Chondrocyte (in vitro differentiated cells): Measurements from ENCODE around the gene KCTD19. TPM values are rescaled to one million over a fixed set of nuclear protein-coding genes. Genes with fewer than 3 reads are reported as not detected.

Source experiments
- DNase-seq: peaks from one replicate; pipeline ENCODE4 v3.0.0; 2021; ENCODE audit warnings: mixed read lengths, low spot score
- H3K27ac Mint-ChIP-seq: one replicate; pipeline ENCODE4 v1.8.0; 2021; ENCODE audit warnings: mild to moderate bottlenecking, moderate library complexity, mixed read lengths; ENCODE audit not compliant: unreplicated experiment
- H3K27me3 Mint-ChIP-seq: 2 replicates; pipeline ENCODE4 v1.8.0; 2021; ENCODE audit warnings: low read depth, mixed read lengths
- H3K36me3 Mint-ChIP-seq: 2 replicates; pipeline ENCODE4 v1.8.0; 2021; ENCODE audit warnings: low read depth, mixed read lengths
- H3K4me1 Mint-ChIP-seq: 2 replicates; pipeline ENCODE4 v1.8.0; 2021; ENCODE audit warnings: low read depth, mild to moderate bottlenecking, mixed read lengths
- H3K4me3 Mint-ChIP-seq: one replicate; pipeline ENCODE4 v1.8.0; 2021; ENCODE audit warnings: mild to moderate bottlenecking, moderate library complexity, mixed read lengths; ENCODE audit not compliant: unreplicated experiment
- H3K9me3 Mint-ChIP-seq: 2 replicates; pipeline ENCODE4 v1.8.0; 2021; ENCODE audit warnings: low read depth, mixed read lengths
- CTCF ChIP-seq: fragments of 200-600 bp; sonication (generic); IDR thresholded peaks from 2 replicates; pipeline ENCODE4 v1.5.0; 2021; ENCODE audit warnings: antibody characterized with exemption, mild to moderate bottlenecking, moderate library complexity
- total RNA-seq: library from RNA; stranded (reverse); gene quantifications from 3 replicates; pipeline ENCODE4 v1.2.1, GENCODE V29; 2021

The KCTD19 gene
- total RNA-seq, 1 donor from 2014 or later, result not detected

DNA sequence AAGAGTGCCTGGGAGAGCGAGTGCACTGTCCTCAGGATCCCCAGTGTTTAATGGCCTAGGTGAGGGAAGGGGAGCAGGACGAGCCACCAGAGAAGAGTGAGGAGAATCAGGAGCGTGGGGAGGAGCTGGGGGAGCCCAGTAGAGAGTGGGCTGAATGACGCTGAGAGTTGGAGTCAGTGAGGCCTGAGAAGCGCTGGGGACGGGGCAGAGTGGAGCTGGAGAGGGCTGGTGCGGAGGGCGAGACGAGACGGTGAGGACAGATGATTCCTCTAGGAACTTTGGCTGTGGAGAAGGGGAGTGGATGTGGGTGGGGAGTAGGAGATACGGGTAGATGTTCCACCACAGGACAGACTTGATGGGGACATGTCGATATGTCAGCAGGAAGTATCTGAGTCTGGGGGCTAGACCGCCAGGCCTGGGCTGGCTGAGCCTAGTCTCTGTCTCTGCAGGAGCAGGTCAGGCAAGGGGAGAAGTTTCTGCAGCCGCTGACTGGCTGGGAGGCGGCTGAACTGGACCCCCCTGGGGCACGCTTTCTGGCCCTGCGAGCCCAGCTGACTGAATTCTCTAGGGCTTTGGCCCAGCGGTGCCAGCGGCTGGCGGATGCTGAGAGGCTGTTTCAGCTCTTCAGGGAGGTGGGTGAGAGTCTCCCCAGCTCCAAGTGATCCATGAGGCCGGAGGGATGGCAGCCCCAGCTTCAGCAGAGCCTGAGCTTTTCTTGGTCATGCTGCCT lies 42.5 kb downstream of the KCTD19 start:
- H3K27ac Mint-ChIP-seq, result no peak overlapping the region
- peaks cover 8% of the 10 kb centered on the region for H3K4me1 Mint-ChIP-seq
- no peak for DNase-seq
- H3K27me3 Mint-ChIP-seq, result no peaks in the 10 kb centered on the region
- no peak overlapping the region for H3K4me3 Mint-ChIP-seq
- no peaks in the 10 kb centered on the region for H3K36me3 Mint-ChIP-seq
- no peaks in the 10 kb centered on the region for H3K9me3 Mint-ChIP-seq
- no peak for TF ChIP-seq CTCF

DNA sequence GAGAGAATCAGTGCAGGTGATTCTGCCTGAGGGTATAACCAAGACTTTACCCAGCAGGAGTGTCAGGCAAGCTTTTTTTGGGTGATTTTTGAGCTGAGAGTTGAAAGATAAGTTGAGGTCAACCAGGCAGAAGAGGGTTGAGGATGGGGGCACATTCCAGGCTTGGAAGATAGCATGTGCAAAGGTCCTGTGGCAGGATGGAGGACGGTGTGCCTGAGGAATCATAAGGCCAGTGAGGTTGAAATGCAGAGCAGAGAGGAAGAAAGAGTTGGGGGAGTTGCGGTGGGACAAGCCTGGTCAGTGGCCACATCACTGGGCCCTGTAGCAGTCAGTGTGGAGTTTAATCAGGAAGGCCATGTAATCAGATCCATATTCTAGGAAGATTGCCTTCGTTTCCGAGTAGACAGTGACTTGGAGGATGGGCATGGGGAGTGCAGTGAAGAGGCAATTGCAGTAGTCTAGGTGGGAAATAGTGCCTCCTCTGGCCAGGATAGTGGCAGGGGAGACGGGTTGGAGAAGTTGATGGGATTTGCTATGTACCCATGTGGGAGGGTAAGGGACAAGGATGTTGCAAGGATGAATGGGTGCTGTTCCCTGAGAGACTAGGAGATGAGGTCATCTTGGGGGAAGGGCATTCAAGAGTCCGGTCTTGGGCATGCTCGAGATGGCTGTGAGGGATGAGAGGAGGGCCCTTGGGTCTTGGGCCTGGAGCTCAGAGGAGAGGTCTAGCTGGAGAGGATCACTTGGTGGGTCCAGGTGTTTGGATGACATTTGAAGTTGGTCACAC lies 43.3 kb downstream of the KCTD19 start:
- H3K4me1 Mint-ChIP-seq, result peaks cover 14% of the 10 kb centered on the region
- no peak overlapping the region for H3K27ac Mint-ChIP-seq
- H3K9me3 Mint-ChIP-seq, result no peaks in the 10 kb centered on the region
- no peak overlapping the region for H3K4me3 Mint-ChIP-seq
- TF ChIP-seq CTCF, result no peak
- H3K36me3 Mint-ChIP-seq, result no peaks in the 10 kb centered on the region
- no peaks in the 10 kb centered on the region for H3K27me3 Mint-ChIP-seq
- DNase-seq, result no peak

- Mint-ChIP-seq H3K27ac (no peak overlapping the region), H3K4me1 (peaks cover 21% of the 10 kb centered on the region), H3K9me3 (no peaks in the 10 kb centered on the region)
Measured at GRCh38 chr16:67282447-67282805, 44.1 kb downstream of the KCTD19 start.

DNA sequence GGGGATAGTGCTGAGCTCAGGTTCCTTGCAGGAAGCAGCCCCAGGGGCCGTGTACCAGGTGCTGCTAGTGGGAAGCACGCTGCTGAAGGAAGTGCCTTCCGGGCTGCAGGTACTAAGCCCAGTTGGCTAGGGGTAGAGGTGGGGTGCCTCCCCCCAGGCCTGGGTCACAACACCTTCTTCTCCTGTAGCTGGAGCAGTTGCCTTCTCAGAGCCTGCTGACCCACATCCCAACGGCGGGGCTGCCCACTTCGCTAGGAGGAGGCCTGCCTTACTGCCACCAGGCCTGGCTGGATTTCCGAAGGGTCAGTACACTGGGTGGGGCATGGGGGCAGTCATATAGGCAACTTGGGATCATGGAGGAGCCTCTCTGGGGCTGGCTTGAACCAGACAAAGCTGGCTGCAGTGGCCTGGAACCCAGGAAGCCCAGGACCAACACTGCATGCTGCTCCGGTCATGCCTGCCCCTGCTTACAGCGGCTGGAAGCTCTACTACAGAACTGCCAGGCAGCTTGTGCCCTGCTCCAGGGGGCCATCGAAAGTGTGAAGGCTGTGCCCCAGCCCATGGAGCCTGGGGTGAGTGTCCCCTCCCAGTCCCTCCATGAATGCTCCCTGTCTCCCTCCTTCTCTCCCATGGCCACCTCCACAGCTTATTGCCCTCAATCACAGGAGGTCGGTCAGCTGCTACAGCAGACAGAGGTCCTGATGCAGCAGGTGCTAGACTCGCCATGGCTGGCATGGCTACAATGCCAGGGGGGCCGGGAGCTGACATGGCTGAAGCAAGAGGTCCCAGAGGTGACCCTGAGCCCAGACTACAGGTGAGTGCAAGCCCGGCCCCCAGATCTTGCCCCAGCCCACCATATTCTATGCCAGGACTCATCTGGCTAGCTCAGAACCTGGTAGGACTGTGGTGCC lies 44.8 kb downstream of the KCTD19 start:
- Mint-ChIP-seq H3K4me1 (peaks cover 28% of the 10 kb centered on the region), H3K9me3 (no peaks in the 10 kb centered on the region), H3K27me3 (no peaks in the 10 kb centered on the region), H3K36me3 (no peaks in the 10 kb centered on the region), H3K27ac (no peak overlapping the region), H3K4me3 (no peak overlapping the region)
- DNase-seq, result no peak
- TF ChIP-seq CTCF, result no peak

More at GRCh38 chr16:67282447-67282805, 44.1 kb downstream of the KCTD19 start:
- Mint-ChIP-seq H3K36me3 (no peaks in the 10 kb centered on the region), H3K4me3 (no peak overlapping the region), H3K27me3 (no peaks in the 10 kb centered on the region)
- DNase-seq, result no peak
- no peak for TF ChIP-seq CTCF
